ENCODE results near the gene SNX17. TPM values are rescaled to one million over a fixed set of nuclear protein-coding genes. Genes with fewer than 3 reads are reported as not detected.

The SNX17 gene
- total RNA-seq, 2 experiments from 2014 or later = 113 to 116 TPM

GRCh38 chr2:27381577-27382181, 11.3 kb downstream of the SNX17 start:
- H3K9me3 Mint-ChIP-seq = no peaks in the 10 kb centered on the region
- H3K27me3 Mint-ChIP-seq = no peaks in the 10 kb centered on the region
- peak overlapping the region; percentile 58 for H3K4me3 Mint-ChIP-seq
- peak overlapping the region; percentile 87 for H3K27ac Mint-ChIP-seq
- DNase-seq (no peak), ATAC-seq (ENCODE audit: low read depth) (no peak)
- POLR2A ChIA-PET = interaction anchor here (3.2 to 3.5 kb wide), 3 partner anchors 11 to 46 kb away, joined by 12 to 55 read pairs (median 22); partner anchors contain the start of genes EIF2B4, NRBP1, PPM1G and SNX17
- H3K4me1 Mint-ChIP-seq = peaks cover 16% of the 10 kb centered on the region
- H3K36me3 Mint-ChIP-seq = peaks cover 26% of the 10 kb centered on the region

GRCh38 chr2:27390822-27391679, 20.6 kb downstream of the SNX17 start:
- Mint-ChIP-seq H3K27me3 (no peaks in the 10 kb centered on the region), H3K9me3 (no peaks in the 10 kb centered on the region), H3K4me1 (peaks cover 20% of the 10 kb centered on the region), H3K4me3 (no peak overlapping the region), H3K36me3 (peaks cover 19% of the 10 kb centered on the region), H3K27ac (no peak overlapping the region)
- DNase-seq (no peak), ATAC-seq (ENCODE audit: low read depth) (no peak)
- POLR2A ChIA-PET = interaction anchor here (0.6 kb wide), 1 partner anchor 259 kb away, joined by 3 read pairs; no protein-coding TSS in a partner anchor

DNA sequence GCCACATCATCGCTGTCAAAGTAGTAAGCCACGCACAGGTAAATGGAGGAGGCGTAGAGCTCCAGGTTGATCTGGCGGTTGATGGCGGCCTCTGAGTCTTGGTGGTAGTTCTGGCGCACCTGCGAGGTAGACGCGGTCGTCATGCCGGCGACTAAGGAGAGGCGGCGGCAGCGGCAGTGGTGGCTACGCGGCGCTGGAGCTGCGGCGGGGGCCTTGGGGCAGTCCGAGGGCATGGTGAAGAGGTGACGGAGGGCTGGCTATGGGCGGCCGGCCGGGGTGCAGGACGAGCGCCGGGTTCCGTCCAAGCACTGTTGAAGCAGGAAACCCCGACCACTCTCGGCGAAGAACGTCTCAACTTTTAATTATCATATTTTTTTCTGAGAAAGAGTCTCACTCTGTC, 22.8 kb downstream of the SNX17 start:
- no peak for DNase-seq
- Mint-ChIP-seq H3K27ac (no peak overlapping the region), H3K36me3 (peaks cover 17% of the 10 kb centered on the region), H3K27me3 (no peaks in the 10 kb centered on the region), H3K4me3 (no peak overlapping the region), H3K4me1 (peaks cover 23% of the 10 kb centered on the region), H3K9me3 (no peaks in the 10 kb centered on the region)
- POLR2A ChIA-PET = no interaction called here
- ATAC-seq (ENCODE audit: low read depth) = no peak

- Mint-ChIP-seq H3K9me3 (no peaks in the 10 kb centered on the region), H3K4me1 (peaks cover 26% of the 10 kb centered on the region), H3K27ac (no peak overlapping the region), H3K4me3 (no peak overlapping the region), H3K36me3 (peaks cover 17% of the 10 kb centered on the region), H3K27me3 (no peaks in the 10 kb centered on the region)
- POLR2A ChIA-PET = no interaction called here
- no peak for ATAC-seq (ENCODE audit: low read depth)
- no peak for DNase-seq
Observed at GRCh38 chr2:27398962-27399361, 28.5 kb downstream of the SNX17 start.

DNA sequence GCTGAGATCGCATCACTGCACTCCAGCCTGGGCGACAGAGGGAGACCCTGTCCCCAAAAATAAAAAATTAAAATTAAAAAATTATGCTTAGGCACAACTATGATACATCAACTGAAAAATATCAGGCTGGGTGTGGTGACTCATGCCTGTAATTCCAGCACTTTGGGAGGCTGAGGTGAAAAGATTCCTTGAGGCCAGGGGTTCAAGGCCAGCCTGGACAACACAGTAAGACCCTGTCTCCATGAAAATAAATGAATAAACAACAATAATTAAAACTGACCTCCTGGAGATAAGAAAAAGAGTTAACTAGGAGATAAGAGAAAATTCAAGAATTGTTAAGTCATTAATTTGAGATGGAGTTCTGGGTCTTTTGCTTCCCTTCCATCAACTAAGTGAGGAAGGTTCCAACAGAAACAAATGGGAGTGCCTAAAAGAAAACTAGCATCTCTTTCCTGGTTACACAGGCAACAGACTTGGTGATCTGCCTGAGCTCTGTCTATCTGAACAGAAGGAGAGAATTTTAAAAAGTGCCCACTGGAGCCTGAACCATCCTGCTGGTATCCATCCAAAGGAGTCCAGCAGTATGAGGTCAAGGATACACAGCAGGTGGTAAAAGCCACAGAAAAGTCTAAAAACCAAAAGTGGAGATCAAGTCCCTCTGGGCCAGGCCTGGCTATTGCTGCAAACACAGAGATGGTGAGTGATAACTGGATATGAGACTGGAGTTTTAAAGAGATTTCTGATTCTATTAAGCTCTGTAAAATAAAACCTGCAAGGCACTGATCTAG, 30.1 kb downstream of the SNX17 start:
- no peak overlapping the region for H3K27ac Mint-ChIP-seq

DNA sequence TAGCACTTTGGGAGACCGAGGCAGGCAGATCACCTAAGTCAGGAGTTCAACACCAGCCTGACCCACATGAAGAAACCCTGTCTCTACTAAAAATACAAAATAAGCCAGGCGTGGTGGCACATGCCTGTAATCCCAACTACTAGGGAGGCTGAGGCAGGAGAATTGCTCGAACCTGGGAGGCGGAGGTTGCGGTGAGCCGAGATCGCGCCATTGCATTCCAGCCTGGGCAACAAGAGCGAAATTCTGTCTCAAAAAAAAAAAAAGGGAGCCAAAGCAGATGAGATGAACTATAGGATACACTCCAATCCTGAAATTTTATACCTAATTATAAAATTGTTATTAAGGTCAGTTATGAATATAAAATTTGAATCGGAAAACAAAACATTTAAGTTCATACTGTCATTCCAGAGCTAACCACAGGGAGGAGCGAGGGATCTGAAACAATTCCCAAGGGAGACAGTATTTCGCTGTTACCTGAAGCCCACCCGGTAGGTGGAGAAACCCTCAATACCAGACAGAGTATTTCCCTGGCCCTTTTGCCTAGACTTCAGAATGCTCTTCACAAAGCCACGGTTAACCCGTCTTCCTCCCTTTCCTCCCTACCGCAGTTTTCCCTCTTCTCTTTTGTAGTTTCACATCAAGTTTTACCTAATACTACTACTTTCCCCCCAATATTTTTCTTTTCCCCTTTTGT, 37.5 kb downstream of the SNX17 start:
- peaks cover 4% of the 10 kb centered on the region for H3K27me3 Mint-ChIP-seq
- peaks cover 3% of the 10 kb centered on the region for H3K9me3 Mint-ChIP-seq
- DNase-seq (no peak), ATAC-seq (ENCODE audit: low read depth) (no peak)
- POLR2A ChIA-PET = interaction anchor here (4.2 kb wide), 1 partner anchor 22 kb away, joined by 91 read pairs; the partner anchor contains the start of gene NRBP1
- H3K4me1 Mint-ChIP-seq = peaks cover 32% of the 10 kb centered on the region
- H3K36me3 Mint-ChIP-seq = peaks cover 8% of the 10 kb centered on the region
- peak overlapping the region; percentile 76 for H3K27ac Mint-ChIP-seq
- H3K4me3 Mint-ChIP-seq = peak overlapping the region; percentile 90

More for the DNA sequence above, 30.1 kb downstream of the SNX17 start:
- no peak for DNase-seq
- H3K36me3 Mint-ChIP-seq = peaks cover 15% of the 10 kb centered on the region
- no peaks in the 10 kb centered on the region for H3K27me3 Mint-ChIP-seq
- no peaks in the 10 kb centered on the region for H3K9me3 Mint-ChIP-seq
- no peak overlapping the region for H3K4me3 Mint-ChIP-seq
- ATAC-seq (ENCODE audit: low read depth) = no peak
- POLR2A ChIA-PET = interaction anchor here (2.3 kb wide), 1 partner anchor 9 kb away, joined by 7 read pairs; the partner anchor contains the start of gene PPM1G
- H3K4me1 Mint-ChIP-seq = peaks cover 30% of the 10 kb centered on the region

DNA sequence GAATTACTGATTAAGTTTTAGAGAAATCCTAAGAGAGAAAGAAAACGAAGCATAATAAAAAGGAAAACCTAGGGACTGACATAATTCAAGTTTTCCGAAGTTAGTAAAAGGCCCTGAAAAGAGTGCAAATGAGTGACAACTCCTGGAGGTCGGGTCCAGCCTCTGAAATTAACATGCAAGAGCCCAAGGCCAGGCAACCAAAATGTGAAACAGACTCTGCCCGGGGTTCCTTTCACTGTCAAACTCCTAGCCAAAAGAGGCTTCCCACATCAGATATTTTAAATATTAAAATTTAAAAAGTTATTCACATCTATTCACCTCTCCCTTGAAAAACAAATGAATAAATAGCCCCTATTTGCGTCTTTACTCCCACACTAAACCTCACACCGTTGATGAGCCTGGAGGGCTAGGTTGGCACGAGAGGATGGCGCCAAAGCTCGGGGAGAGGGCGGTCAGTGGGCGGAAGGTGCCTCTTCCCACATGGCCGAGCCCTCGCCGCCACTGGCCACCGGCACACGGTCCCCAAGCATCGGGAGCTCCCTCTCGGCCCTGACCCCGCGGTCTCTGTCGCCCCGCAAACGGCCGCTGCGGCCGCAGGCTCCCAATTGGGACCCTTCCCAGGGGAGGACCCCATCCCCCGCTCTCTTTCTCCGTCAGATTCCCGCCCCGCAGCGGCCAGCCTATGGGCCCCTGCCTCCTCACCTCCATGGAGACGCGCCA, 38.3 kb downstream of the SNX17 start:
- DNase-seq (no peak), ATAC-seq (ENCODE audit: low read depth) (peak; percentile 10)
- POLR2A ChIA-PET = interaction anchor here (0.6 to 4.2 kb wide), 11 partner anchors 8 to 274 kb away, joined by 3 to 91 read pairs (median 10); partner anchors contain the start of genes CCDC121, EIF2B4, GPN1 and GTF3C2
- Mint-ChIP-seq H3K4me1 (peaks cover 29% of the 10 kb centered on the region), H3K36me3 (peaks cover 8% of the 10 kb centered on the region), H3K27ac (peak overlapping the region; percentile 76), H3K9me3 (peaks cover 3% of the 10 kb centered on the region), H3K4me3 (peak overlapping the region; percentile 90), H3K27me3 (peaks cover 4% of the 10 kb centered on the region)

GRCh38 chr2:27409321-27410073, 39.1 kb downstream of the SNX17 start, which contains the start of gene PPM1G:
TSS of gene PPM1G (minus strand) at chr2:27409591. CDS start at chr2:27409422, 169 bp downstream.
- peaks cover 3% of the 10 kb centered on the region for H3K9me3 Mint-ChIP-seq
- peak within 1 kb of the TSS; percentile 85 for H3K27ac Mint-ChIP-seq
- ATAC-seq (ENCODE audit: low read depth) (peak; percentile 97), DNase-seq (peak; percentile 98)
- POLR2A ChIA-PET = interaction anchor here (0.6 to 4.2 kb wide), 19 partner anchors 9 to 1417 kb away, joined by 3 to 91 read pairs (median 4); partner anchors contain the start of genes CCDC121, EIF2B4, GPN1 and GTF3C2
- peak within 1 kb of the TSS; percentile 90 for H3K4me3 Mint-ChIP-seq
- peaks cover 7% of the 10 kb centered on the region for H3K36me3 Mint-ChIP-seq
- H3K4me1 Mint-ChIP-seq = peaks cover 26% of the 10 kb centered on the region
- peaks cover 7% of the 10 kb centered on the region for H3K27me3 Mint-ChIP-seq

DNA sequence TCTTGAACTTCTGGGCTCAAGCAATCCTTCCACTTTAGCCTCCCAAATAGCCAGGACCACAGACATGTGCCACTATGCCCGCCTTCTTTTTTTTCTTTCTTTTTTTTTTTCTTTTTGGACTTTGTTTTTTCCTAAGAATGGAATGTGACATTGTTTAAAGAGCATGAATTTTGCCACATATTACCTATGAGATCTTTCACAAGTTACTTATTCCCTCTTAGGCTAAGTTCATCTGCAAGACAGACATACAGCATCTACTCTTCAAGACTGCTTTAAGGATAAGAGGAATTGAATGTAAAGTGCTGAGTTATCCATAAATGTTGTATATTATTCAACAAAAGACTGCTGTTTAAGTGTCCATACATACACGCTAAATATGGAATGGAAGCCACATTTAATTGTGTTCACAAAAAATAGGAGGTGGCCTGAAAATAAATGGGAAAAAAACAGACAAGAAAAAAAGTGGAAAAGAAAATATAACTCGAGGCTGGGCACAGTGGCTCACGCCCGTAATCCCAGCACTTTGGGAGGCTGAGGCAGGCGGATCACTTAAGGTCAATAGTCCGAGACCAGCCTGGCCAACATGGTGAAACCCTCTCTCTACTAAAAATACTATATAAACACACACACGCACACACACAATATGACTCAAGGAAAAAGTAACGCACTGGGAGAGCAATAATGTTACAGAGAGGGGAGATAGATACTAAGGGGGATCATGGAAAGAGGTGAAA, 42.2 kb downstream of the SNX17 start:
- no peak for DNase-seq
- Mint-ChIP-seq H3K4me3 (no peak overlapping the region), H3K4me1 (peaks cover 14% of the 10 kb centered on the region), H3K36me3 (peaks cover 3% of the 10 kb centered on the region), H3K27me3 (peaks cover 7% of the 10 kb centered on the region), H3K9me3 (peaks cover 3% of the 10 kb centered on the region), H3K27ac (no peak overlapping the region)
- no peak for ATAC-seq (ENCODE audit: low read depth)
- POLR2A ChIA-PET = no interaction called here

DNA sequence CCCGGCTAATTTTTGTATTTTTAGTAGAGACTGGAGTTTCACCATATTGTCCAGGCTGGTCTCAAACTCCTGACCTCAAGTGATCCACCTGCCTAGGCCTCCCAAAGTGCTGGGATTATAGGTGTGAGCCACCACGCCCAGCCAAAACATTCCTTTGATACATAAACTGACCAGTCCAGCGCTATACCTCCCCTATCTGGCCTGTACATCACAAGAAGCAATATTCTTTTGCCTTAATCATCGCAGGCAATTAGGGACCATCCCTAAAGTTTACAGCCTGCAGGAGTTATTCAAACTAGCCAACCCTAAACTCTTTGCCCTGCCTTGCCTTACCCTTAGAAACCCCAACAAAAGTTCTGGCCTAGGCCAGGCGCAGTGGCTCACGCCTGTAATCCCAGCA, 45.7 kb downstream of the SNX17 start:
- H3K4me3 Mint-ChIP-seq = no peak overlapping the region
- no peak overlapping the region for H3K27ac Mint-ChIP-seq
- H3K27me3 Mint-ChIP-seq = peaks cover 9% of the 10 kb centered on the region
- H3K36me3 Mint-ChIP-seq = no peaks in the 10 kb centered on the region
- DNase-seq (no peak), ATAC-seq (ENCODE audit: low read depth) (no peak)
- H3K4me1 Mint-ChIP-seq = no peaks in the 10 kb centered on the region
- peaks cover 3% of the 10 kb centered on the region for H3K9me3 Mint-ChIP-seq
- POLR2A ChIA-PET = interaction anchor here (0.7 kb wide), 1 partner anchor 61 kb away, joined by 4 read pairs; no protein-coding TSS in a partner anchor

GRCh38 chr2:27420996-27421395, 50.6 kb downstream of the SNX17 start:
- H3K4me1 Mint-ChIP-seq = no peaks in the 10 kb centered on the region
- no peaks in the 10 kb centered on the region for H3K36me3 Mint-ChIP-seq
- H3K27ac Mint-ChIP-seq = no peak overlapping the region
- H3K9me3 Mint-ChIP-seq = no peaks in the 10 kb centered on the region
- peaks cover 6% of the 10 kb centered on the region for H3K27me3 Mint-ChIP-seq
- DNase-seq (no peak), ATAC-seq (ENCODE audit: low read depth) (no peak)
- H3K4me3 Mint-ChIP-seq = no peak overlapping the region
- POLR2A ChIA-PET = interaction anchor here (1.8 kb wide), 1 partner anchor 8 kb away, joined by 4 read pairs; the partner anchor contains the start of gene NRBP1

Data from activated naive CD8-positive, alpha-beta T cell treated with anti-CD3 and anti-CD28 coated beads, Interleukin-2, amount 10 ng/mL, durations not matched to agents 7 days and 5 days (primary cell).